GM19395 (cell line): ENCODE measurements around the gene LRP1B.

Experiments
- ATAC-seq: cut with Tn5 transposase; IDR thresholded peaks from one replicate; pipeline ENCODE4 v1.9.1; 2021; ENCODE audit warnings: mild to moderate bottlenecking, moderate library complexity; ENCODE audit not compliant: unreplicated experiment

The LRP1B gene

DNA sequence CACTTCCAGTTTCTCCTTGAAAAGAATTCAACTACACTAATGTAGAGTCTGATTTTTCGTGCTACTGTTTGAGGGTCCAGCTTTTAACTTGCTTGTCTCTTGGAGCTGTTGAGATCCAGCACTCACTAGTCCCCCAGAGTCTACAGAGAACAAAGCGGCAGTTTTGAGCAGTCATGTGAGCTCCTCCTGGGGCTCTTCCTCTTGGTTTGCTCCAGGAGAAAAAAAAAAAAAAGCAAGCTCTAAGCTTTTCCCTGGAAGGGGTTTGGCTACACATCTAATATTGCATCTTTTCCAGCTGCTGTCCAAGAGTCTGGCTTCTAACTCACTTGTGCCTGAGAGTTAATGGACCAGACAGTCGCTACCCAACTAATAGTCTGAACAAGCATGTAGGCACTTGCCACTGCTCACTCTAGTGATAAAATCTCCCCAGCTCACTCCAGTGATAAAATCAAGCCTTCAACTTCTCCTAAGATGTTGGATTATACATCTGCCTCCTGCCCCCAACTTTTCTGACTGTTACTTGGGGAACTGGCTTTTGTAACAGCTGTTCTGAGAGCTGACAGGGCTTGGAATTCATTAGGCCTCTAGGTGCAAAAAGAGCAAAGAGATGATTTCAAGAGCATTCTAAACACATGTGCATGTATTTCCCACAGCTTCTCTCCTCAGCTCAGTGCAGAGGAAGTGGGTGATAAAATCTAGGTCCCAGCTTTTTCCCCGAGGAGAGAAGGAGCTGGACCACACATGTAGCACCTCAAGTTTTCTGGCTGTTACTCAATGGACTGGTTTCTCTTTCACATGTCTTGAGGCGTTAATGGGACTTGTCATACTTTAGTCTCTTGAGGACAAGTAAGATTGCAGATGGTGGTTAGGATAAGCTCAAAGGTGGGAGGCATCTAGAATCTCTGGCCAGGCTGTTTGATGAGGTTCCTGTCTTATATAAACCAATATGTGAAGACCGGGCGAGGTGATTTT, 750.5 kb downstream of the LRP1B start:
- no peak for ATAC-seq

DNA sequence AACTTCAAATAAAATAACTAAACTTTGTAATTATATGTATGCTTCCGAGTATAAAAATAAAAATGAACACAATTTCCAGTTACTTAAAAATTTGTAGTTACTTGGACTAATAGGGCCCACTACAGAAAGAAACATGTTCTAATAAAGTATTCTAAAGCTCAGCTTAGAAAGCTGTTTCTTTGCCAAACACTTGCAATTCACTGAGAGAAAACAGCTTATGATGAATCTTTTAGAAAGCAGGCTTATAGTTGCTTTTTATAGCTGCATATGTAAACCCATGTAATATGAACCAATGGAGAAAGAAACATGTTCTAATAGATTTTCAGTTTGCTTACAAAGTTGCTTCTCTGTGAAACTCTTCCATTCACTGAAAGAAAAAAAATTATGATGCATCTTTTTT, 766.0 kb downstream of the LRP1B start:
- ATAC-seq = no peak

DNA sequence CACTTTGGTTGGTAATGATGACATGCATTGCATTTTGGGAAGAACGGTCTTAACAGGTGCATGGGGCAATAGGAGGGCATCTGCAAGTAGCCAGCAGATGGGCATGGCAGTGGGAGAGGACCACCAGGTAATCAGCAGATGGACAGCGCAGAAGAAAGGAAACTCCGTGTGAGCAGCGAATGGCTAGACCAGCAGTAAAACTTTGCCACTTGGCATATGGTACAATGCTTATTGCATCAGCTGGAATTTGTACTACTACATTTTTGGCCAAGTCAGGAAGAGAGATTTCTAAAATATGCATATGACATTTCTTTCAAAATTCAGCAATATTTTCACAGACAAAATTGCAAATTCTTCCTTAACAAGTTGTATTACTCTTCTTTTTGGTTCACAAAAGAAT, 768.5 kb downstream of the LRP1B start:
- no peak for ATAC-seq

DNA sequence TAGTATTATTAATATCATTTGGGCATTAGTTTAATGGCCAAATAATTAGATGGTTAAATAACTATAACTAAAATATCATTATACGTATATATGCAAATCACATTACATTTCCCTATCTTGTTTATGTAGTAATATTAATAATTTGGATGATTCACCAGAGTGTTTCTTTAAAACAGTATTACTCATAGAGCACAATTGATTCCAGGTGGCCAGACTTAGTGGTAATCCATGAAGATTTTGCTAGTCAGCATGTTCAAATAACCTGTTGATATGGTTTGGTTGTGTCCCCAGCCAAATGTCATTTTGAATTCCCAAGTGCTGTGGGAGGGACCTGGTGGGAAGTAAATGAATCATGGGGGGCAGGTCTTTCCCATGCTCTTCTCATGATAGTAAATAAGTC, 782.3 kb downstream of the LRP1B start:
- no peak for ATAC-seq

DNA sequence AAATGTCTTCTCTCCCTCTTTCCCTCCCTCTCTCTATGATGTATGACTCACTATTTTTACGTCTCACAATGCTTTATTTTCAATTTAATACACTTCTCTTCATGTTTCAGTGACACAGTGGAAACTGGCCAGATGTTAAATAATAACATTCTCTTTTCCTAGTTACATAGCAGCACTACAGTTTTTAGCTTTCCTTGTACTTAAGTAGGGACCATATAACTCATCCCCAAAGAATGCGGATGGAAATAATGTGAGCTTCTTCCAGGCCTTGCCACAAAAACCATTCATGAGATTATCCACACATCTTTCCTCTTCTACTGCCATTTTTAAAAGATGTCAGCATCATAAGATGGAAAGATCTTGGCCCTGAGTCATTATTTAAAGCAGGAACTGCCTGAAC, 789.4 kb downstream of the LRP1B start:
- no peak for ATAC-seq

DNA sequence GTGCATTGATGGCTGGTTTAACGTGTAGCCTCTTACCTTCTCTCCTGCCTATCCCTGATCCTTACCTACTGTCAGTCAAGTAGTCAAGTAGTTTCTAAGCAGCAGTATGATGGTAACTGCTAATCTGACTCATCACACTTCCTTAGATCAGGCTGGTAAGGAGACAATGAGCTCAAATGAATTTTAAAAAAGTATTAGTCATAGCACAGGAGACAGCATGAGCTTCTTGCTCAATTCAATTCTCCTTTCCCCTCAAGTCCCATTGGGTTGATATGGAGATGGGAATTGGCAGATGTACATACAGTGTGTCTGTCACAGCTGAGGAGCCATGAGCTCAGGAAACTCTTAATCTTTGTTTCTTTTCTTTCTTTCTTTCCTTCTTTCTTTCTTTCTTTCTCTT, 799.7 kb downstream of the LRP1B start:
- ATAC-seq = no peak

DNA sequence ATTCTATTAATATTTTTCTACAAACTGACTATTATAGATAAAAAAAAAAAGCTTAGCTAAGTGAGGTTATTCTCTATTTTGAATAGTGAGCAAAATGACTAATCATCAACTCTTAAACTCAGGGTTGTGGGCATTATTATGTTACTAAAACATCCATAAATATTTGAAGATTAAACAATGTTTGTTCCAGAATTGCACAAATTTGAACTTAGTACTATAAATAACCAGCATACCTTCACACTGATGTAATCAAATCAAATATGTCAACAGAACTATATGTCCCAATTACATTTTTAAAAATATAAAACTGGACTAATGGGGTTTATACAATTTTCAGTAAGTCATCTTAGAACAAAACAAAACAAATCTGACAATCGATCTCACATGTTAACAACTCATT, 800.9 kb downstream of the LRP1B start:
- ATAC-seq = no peak

DNA sequence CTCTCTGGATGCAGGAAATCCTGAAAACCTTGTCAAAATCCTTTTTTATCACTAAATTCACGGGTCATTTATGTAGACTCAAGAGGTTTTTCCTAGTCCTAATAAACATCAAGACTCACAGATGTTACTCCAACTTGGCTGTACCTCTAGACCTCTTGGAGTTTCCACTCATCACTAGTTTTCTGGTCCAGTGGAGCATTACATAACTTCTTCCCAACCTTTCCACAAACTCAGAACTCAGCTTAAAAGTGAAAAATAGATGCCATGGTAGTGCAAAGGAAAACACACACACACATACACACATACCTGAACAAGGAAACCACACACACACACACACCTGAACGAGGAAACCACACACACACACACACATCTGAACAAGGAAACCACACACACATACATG, 807.2 kb downstream of the LRP1B start:
- ATAC-seq = no peak

DNA sequence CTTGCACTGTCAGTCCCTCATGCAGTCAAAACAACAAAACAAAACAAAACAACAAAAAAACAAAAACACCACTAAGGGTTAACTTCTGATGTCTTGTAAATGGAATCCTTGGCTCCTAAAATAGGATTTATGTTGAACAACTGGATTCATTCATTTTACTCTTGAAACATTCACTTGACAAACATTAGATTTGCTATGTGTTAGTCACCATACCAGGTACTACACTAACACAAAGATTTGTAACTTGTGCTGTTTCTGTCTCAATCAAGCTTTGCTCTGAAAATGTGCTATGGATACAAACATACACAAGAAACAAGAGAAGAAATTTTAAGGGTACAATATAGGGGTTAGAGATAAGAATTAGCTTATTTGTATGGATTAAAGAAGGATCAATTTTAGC, 812.8 kb downstream of the LRP1B start:
- ATAC-seq = no peak

DNA sequence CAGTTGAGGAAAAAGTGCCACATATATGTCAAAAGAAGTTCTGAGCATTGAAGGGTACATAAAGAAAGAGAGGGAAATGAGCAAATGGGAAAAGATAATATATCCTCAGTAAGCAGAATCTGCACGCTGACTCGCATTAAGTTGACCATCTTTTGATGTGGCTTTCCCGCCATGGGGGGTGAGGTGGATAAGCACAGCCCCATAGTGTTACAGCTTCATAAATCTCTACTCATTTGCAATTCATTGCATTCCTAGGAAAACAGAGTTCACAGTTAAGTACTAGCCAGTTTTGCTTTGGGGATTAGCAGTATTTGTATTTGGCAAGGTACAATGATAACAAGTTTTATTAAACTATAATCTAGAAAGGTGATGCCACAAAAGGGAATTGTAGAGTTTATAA, 814.2 kb downstream of the LRP1B start:
- no peak for ATAC-seq

DNA sequence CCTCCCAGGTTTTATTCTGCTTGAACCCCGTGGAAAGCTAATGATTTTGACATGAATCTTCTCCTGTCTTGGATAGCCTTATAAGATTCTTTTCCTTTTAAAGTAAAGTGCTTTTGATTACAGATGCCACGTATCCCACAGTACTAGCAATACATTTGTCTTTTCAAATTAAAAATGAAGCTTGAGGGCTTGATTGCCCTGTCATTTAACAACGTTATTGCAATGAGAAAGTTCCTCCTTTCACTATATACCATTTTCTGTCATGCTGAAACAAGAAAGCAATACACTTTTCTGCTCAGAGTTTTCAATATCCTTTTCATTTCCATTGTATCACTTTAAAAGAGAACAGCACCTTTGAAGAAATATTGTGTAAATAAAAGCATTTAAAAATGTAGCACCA, 814.7 kb downstream of the LRP1B start:
- ATAC-seq = no peak

DNA sequence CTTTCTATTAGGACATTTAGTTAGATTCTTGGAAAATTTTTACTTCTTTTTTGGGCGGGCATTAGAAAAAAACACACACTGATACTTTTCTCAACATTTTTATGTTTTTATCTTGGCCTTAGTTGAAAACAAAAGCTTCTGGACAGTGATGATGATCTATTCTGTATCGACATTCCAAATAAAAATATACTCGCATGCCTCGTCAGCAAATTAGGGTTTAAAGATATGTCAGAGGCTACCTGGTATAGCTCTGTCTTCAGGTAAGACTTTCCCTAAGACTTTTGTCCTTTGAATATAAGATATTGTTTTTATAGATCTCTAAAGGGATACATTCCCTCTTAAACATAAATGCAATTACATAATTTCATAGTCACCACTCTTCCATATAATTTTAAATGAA, 816.8 kb downstream of the LRP1B start:
- no peak for ATAC-seq

DNA sequence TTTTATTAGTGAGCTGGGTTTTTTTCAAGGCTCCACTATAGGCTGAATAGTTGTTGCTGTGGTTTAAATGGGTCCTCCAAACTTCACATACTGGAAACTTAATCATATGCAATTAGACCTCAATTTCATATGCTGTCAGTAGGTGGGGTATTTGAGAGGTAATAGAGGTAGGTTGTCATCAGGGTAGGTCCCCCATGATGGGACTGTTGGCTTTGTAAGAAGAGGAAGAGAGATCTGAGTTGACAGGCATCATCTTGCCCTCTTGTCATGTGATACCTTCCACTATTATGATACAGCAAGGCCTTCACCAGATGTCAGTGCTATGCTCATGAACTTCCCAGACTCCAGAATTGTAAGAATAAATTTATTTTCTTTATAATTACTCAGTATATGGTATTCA, 819.4 kb downstream of the LRP1B start:
- ATAC-seq = no peak

DNA sequence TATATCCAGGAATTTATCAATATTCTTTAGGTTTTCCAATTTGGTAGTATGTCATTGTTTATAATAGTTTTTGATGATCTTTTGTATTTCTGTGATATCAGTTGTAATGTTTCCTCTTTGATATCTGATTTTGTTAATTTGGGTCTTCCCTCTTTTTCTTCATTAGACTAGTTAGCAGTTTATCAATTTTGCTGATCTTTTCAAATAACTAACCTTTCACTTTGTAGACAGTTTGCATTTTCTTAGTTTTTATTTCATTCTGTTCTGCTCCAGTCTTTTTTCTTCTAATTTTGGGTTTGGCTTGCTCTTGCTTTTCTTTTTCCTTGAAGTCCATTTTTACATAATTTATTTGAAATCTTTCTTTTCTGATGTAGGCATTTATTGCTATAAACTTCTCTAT, 824.4 kb downstream of the LRP1B start:
- no peak for ATAC-seq

DNA sequence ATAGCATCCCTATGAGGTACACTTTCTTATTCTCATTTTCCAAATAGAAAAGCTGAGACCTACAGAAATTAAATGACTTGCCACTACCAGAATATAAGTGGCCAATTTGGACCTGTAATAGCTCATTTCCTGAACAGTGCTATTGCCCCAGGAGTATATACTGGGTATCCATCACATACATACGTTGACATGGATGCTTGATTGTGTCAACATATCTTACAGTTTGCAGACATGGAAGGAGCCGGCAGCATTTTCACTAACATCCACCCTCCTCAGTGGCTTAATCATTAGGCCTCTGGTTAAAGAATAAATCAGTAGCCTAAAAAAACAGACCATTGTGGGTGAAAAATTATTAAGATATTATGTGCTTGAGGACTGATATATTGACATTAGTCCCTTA, 829.3 kb downstream of the LRP1B start:
- ATAC-seq = no peak

DNA sequence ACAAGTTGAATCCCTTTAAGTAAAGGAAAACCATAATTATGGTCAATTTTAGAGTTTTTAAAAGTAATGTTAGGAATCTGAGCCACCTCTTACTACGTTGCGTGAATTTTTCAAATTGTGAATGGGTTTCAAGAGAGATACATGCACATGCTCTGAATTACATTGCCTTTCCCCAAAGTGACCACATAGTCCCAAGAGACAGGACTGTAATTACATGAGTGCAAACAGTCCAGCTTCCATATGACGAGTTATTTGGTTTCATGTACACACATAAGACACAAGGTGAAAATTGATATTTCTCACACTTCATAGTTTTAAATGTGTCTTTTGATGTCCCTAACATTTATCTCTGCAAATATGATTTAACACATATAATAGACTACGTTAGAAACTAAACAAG, 850.8 kb downstream of the LRP1B start:
- ATAC-seq = no peak

DNA sequence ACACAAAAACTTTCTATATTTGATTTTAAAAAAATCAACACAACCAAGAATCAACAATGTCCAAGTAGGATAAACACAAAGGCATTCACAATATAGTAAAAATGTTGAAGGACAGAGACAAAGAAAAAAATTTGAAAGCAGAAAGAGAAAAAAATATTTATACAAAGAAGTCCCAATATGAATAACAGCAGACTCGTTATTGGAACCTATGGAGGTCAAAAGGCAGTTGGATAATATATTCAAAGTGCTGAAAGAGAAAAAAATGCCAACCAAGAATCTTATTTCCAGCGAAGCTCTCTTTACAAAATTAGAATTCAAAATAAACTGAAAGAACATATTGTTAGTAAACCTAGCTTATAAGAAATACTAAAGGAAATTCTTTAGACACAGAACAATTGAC, 859.5 kb downstream of the LRP1B start:
- no peak for ATAC-seq

DNA sequence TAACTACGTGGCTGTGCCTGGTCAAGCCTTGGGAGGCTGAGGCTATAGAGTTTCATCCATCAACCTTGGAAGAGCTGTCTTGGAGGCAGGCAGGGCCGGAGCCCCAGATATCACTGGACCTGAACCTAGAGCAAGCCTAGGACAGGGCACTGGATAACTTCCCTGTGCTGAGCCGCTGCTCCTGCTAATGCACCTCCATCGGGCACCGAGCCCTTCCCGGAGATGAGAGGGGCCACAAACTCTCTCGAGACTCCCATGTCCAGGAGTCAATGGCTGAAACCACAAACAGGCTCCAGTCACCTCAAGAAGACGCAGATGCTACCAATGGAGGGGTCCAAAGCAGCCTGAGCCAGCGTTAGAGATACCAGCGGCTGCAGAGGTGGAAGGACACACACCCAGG, 866.0 kb downstream of the LRP1B start:
- ATAC-seq = no peak

DNA sequence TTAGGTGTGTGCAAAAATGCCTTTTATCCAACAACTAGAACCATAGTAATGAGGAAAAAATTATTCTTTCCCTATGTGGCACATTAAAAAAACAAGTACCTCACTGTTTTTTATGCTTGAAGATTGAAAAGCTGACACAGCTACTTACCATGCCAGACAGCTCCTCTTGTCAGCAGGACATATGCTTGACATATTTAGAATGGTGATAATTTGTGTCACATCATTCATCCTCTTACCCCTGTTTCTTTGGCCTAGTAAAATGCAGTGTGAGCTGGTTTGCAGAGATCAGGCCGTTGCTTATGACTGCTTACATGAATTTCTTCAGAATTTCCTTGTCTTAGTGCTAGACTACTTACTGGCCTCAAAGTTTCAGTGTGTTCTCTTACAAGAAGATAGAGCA, 869.9 kb downstream of the LRP1B start:
- no peak for ATAC-seq

DNA sequence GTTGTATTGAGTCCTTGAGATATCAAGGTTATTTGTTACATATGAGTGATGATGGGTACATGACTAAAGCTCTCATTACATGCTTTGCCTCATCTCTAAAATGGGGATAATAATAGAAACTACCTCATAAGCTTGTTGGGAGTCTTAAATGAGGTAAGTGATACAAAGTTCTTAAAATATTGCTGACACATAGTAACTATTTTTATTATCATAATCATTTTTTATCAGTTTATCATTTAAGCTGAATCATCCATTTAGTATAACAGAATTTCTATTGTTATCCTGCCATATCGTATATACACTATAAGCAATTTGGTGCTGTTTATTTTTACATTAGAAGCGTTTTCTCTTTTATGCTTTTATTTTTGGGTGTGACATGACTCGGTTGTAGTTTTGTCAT, 871.1 kb downstream of the LRP1B start:
- ATAC-seq = no peak

DNA sequence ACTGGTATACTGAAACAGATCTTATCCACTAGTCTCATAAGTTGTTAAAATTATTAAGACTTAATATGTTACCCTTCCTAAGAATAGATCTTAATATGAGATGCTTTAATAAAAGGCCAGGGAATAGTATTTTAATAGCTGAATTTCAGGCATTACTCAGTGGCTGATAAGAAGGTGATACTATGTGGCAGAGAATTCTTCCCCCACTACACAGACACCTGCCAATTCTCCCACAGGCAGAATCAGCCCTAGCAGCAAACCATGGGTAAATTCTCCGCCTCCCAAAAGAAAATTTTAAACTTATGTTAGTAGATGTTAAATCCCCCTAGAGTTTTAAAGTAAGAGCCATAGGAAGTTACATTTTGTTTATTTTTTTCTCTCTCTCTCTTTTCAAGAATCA, 888.8 kb downstream of the LRP1B start:
- ATAC-seq = no peak

DNA sequence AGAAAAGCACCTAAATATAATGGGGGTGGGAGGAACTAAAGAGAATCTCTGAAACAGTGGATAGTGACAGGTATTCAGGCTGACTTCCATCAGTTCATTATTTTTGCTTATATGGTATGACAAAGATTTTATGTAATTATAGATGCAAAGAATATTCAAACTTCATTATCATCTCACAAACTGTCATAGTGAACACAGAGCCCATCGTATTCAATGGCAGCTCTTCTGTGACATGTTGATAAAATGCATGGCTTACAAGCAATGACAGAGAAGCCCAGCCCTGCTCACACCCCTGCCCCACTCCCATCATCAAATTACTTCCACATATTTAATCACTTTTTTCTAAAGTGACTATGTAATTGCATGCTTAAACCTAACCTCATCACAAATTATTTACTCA, 904.3 kb downstream of the LRP1B start:
- ATAC-seq = no peak

DNA sequence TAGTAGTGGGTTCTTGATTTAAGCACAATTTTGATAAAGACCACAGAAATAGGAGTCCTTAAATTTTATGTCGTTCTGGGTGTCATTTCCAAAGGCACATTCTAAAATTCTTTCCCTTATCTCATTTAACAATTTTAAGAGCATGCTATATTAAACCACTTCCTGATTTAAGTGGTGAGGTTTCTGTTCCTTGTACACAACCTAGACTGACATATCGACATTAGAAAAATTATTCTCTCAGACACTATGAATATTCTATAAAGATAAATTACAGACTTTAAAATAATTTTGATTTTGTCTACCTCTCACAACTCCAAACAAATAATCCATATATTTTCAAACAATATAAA, 923.8 kb downstream of the LRP1B start:
- no peak for ATAC-seq
